Skeletal muscle tissue (tissue), 4 donors: ENCODE measurements around the gene MBNL1. TPM values are rescaled to one million over a fixed set of nuclear protein-coding genes. Genes with fewer than 3 reads are reported as not detected.
"Not testable (repeated sequence)": the region's sequence is repeated elsewhere in the genome, so short reads cannot be mapped to it uniquely, and the experiment has no call there.

ENCODE experiments used
- H3K27ac ChIP-seq: one replicate; pipeline ENCODE4 v1.7.0; 2013; ENCODE audit warnings: mild to moderate bottlenecking, low read depth, low read length, inconsistent platforms
- H3K27me3 ChIP-seq, 3 donors: one replicate each; pipeline ENCODE4 v1.7.0; 2013; ENCODE audit warnings: low read length in 3 of 3; ENCODE audit not compliant: control insufficient read depth in 3 of 3, insufficient read depth in 3 of 3
- H3K36me3 ChIP-seq, 3 donors: one replicate each; pipeline ENCODE4 v1.7.0; 2013; ENCODE audit warnings: low read length in 3 of 3; ENCODE audit not compliant: control insufficient read depth in 3 of 3, insufficient read depth in 3 of 3
- H3K4me1 ChIP-seq, 3 donors: one replicate each; pipeline ENCODE4 v1.7.0; 2013; ENCODE audit warnings: low read length in 3 of 3, mild to moderate bottlenecking in 3 of 3; ENCODE audit not compliant: control insufficient read depth in 3 of 3, insufficient read depth in 3 of 3
- H3K4me3 ChIP-seq, 3 donors: one replicate each; pipeline ENCODE4 v1.7.0; 2013; ENCODE audit warnings: low read length in 3 of 3
- H3K9ac ChIP-seq, 3 donors: one replicate each; pipeline ENCODE4 v1.7.0; 2013; ENCODE audit warnings: low read length in 3 of 3, mild to moderate bottlenecking in 3 of 3, moderate library complexity in 2 of 3, low read depth in 1 of 3
- H3K9me3 ChIP-seq, 3 donors: one replicate each; pipeline ENCODE4 v1.7.0; 2013; ENCODE audit warnings: low read length in 3 of 3; ENCODE audit not compliant: control insufficient read depth in 3 of 3
- total RNA-seq: library from RNA; depleted of rRNA; stranded (reverse); fragments of >200 nt; gene quantifications from one replicate; pipeline ENCODE4 v1.2.3, GENCODE V29; 2014
- donor health status: Osteomylitis.

Gene MBNL1
- total RNA-seq, 1 donor from 2014 or later, result 76.7 TPM

- Histone ChIP-seq H3K9me3 (no peaks in the 10 kb centered on the region), H3K9ac (no peak overlapping the region), H3K27me3 (no peaks in the 10 kb centered on the region), H3K4me1 (peaks cover 46 to 56% (median 50%) of the 10 kb centered on the region in 3 donors), H3K27ac (no peak overlapping the region), H3K36me3 (no peaks in the 10 kb centered on the region), H3K4me3 (no peak overlapping the region)
These were observed 91.6 kb downstream of the MBNL1 start for GRCh38 chr3:152360302-152360701.

DNA sequence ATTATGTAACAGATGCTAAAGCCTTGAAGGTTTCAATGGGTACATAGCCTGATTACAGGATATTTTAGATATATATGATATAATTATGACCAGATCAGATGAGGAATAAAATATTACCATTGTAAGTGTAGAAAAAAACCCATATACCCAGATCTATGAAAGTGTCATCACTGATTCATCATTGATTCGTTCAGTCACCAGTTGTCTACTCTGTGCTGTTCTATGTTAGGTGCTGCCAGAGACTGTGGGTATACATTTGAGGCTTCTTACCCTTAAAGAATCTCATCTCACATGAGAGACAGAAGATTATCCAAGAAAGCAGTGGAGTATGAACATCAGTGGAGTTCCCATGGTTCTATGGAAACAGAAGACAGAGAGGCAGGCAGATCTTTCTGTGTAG, 92.2 kb downstream of the MBNL1 start:
- no peaks in the 10 kb centered on the region for H3K27me3 ChIP-seq
- H3K4me1 ChIP-seq, result peaks cover 43 to 55% (median 47%) of the 10 kb centered on the region in 3 donors
- H3K36me3 ChIP-seq, result no peaks in the 10 kb centered on the region
- H3K27ac ChIP-seq, result no peak overlapping the region
- no peak overlapping the region for H3K9ac ChIP-seq
- H3K4me3 ChIP-seq, result no peak overlapping the region
- no peaks in the 10 kb centered on the region for H3K9me3 ChIP-seq

GRCh38 chr3:152362086-152362485, 93.4 kb downstream of the MBNL1 start:
- Histone ChIP-seq H3K27ac (no peak overlapping the region), H3K4me3 (no peak overlapping the region), H3K4me1 (peaks cover 35 to 52% (median 46%) of the 10 kb centered on the region in 3 donors), H3K9me3 (no peaks in the 10 kb centered on the region), H3K27me3 (no peaks in the 10 kb centered on the region), H3K9ac (peak overlapping the region in 1 of 3 donors; percentile 7), H3K36me3 (no peaks in the 10 kb centered on the region)

DNA sequence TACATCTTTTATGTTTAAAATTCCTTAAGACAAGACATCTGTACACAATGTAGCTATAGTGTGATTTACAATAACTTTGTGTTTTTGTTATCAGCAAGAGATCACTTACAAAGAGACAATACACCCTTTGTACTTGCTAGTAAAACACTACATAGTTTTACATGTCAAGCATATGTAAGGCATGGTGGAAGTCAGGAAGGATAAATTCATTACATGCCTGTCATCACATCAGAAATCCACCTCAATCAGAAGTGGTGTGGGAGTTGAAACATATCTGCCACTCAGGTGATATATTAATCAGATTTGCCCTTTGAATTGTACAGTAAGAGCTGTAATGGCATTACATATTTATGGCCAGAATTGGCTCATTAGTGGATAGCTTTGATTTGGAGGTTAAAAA, 95.5 kb downstream of the MBNL1 start:
- Histone ChIP-seq H3K36me3 (no peaks in the 10 kb centered on the region), H3K9me3 (no peaks in the 10 kb centered on the region), H3K4me3 (no peak overlapping the region), H3K27me3 (no peaks in the 10 kb centered on the region), H3K9ac (no peak overlapping the region), H3K27ac (no peak overlapping the region), H3K4me1 (peaks cover 27 to 49% (median 42%) of the 10 kb centered on the region in 3 donors)

DNA sequence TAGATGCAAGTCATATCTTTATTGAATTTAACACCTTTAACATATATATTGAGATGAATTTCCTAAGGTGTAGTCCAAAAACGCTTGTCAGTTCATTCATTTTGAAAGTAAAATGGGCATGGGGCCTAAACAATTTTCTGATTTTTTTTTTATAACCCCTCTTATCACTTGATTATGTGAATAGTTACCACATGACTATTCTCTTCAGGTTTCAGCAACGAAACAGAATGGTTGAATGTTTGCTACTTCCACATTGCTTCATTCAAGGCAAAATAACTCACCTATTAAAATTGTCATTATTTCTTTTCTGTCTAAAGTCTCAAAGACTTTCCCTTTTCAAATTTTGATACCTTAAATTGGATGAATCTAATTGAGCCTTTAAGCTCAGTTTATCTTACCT, 96.4 kb downstream of the MBNL1 start:
- H3K9me3 ChIP-seq, result no peaks in the 10 kb centered on the region
- H3K4me1 ChIP-seq, result peaks cover 22 to 43% (median 39%) of the 10 kb centered on the region in 3 donors
- no peak overlapping the region for H3K4me3 ChIP-seq
- no peak overlapping the region for H3K9ac ChIP-seq
- no peak overlapping the region for H3K27ac ChIP-seq
- H3K27me3 ChIP-seq, result no peaks in the 10 kb centered on the region
- H3K36me3 ChIP-seq, result no peaks in the 10 kb centered on the region

GRCh38 chr3:152365766-152366593, 97.3 kb downstream of the MBNL1 start:
- Histone ChIP-seq H3K36me3 (no peaks in the 10 kb centered on the region), H3K27ac (peak overlapping the region; percentile 28), H3K27me3 (no peaks in the 10 kb centered on the region), H3K4me1 (peaks cover 21 to 42% (median 37%) of the 10 kb centered on the region in 3 donors), H3K4me3 (no peak overlapping the region), H3K9ac (no peak overlapping the region), H3K9me3 (no peaks in the 10 kb centered on the region)

- H3K27me3 ChIP-seq, H3K36me3 ChIP-seq, H3K4me3 ChIP-seq, H3K9ac ChIP-seq, H3K9me3 ChIP-seq, H3K27ac ChIP-seq: not testable (repeated sequence)
- peaks cover 16 to 30% (median 25%) of the 10 kb centered on the region in 3 donors for H3K4me1 ChIP-seq
These were observed 98.5 kb downstream of the MBNL1 start for GRCh38 chr3:152367192-152367591.

DNA sequence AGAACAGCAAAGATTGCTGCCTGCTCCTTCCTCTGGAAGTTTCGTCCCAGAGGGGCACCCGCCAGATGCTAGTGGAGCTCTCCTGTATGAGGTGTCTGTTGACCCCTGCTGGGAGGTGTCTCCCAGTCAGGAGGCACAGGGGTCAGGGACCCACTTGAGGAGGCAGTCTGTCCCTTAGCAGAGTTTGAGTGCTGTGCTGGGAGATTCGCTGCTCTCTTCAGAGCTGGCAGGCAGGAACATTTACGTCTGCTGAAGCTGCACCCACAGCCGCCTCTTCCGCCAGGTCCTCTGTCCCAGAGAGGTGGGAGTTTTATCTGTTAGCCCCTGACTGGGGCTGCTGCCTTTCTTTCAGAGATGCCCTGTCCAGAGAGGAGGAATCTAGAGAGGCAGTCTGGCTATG, 103.9 kb downstream of the MBNL1 start:
- peaks cover 10 to 26% (median 23%) of the 10 kb centered on the region in 3 donors for H3K4me1 ChIP-seq
- not testable (repeated sequence) for H3K27me3 ChIP-seq, H3K4me3 ChIP-seq, H3K9me3 ChIP-seq, H3K9ac ChIP-seq, H3K36me3 ChIP-seq
- H3K27ac ChIP-seq, result peak overlapping the region; percentile 40

DNA sequence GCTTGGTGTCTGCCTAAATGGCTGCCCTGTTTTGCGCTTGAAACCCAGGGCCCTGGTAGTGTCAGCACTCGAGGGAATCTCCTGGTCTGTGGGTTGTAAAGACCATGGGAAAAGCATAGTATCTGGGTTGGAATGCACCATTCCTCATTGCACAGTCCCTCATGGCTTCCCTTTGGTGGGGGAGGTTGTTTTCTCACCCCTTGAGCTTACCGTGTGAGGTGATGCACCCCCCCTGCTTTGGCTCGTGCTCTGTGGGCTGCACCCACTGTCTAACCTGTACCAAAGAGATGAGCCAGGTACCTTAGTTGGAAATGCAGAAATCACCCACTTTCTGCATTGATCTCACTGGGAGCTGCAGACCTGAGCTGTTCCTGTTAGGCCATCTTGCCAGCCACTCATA, 104.7 kb downstream of the MBNL1 start:
- Histone ChIP-seq H3K9ac (no peak overlapping the region), H3K4me1 (peaks cover 10 to 26% (median 23%) of the 10 kb centered on the region in 3 donors), H3K4me3 (no peak overlapping the region), H3K36me3 (peaks cover 0 to 3% (median 0%) of the 10 kb centered on the region in 3 donors), H3K27me3 (no peaks in the 10 kb centered on the region), H3K27ac (peak overlapping the region; percentile 40), H3K9me3 (no peaks in the 10 kb centered on the region)

GRCh38 chr3:152374262-152374990, 105.7 kb downstream of the MBNL1 start:
- H3K27ac ChIP-seq, result peak overlapping the region; percentile 60
- H3K4me1 ChIP-seq, result peaks cover 10 to 31% (median 20%) of the 10 kb centered on the region in 3 donors

More at GRCh38 chr3:152374262-152374990, 105.7 kb downstream of the MBNL1 start:
- Histone ChIP-seq H3K9ac (no peak overlapping the region), H3K4me3 (no peak overlapping the region), H3K9me3 (no peaks in the 10 kb centered on the region), H3K27me3 (no peaks in the 10 kb centered on the region), H3K36me3 (peaks cover 0 to 3% (median 0%) of the 10 kb centered on the region in 3 donors)
